Hematopoietic multipotent progenitor cell treated with erythropoietin and hydrocortisone succinate and interleukin-3 and kit ligand, for 17 days (in vitro differentiated cells): Measurements from ENCODE around the gene PTK6.
"Not testable (repeated sequence)": the region's sequence is repeated elsewhere in the genome, so short reads cannot be mapped to it uniquely, and the experiment has no call there.

Experiments
- DNase-seq: peaks from one replicate; pipeline ENCODE4 v3.0.0-alpha.2; 2015; ENCODE audit warnings: low spot score

The PTK6 gene

GRCh38 chr20:63529861-63530787, 7.1 kb downstream of the PTK6 start:
- DNase-seq = no peak

GRCh38 chr20:63529180-63529860, 7.9 kb downstream of the PTK6 start:
- DNase-seq = no peak

GRCh38 chr20:63527184-63527583, 10.0 kb downstream of the PTK6 start:
- DNase-seq = no peak

- DNase-seq = no peak
Observed at GRCh38 chr20:63525971-63526370, 11.2 kb downstream of the PTK6 start.

GRCh38 chr20:63525185-63525584, 12.0 kb downstream of the PTK6 start:
- no peak for DNase-seq

GRCh38 chr20:63522981-63523611, 14.1 kb downstream of the PTK6 start:
- no peak for DNase-seq

- no peak for DNase-seq
Observed at GRCh38 chr20:63522091-63522868, 14.9 kb downstream of the PTK6 start.

GRCh38 chr20:63521602-63522001, 15.6 kb downstream of the PTK6 start:
- no peak for DNase-seq

- peak; percentile 65 for DNase-seq
Observed at GRCh38 chr20:63520934-63521601, 16.1 kb downstream of the PTK6 start.

GRCh38 chr20:63520504-63520933, 16.7 kb downstream of the PTK6 start, which contains the start of gene PPDPF:
Gene PPDPF, plus strand, starts transcription at chr20:63520765. Its CDS starts 544 bp downstream, at chr20:63521309.
- peak; percentile 86 for DNase-seq

GRCh38 chr20:63519668-63520503, 17.3 kb downstream of the PTK6 start:
- no peak for DNase-seq

- no peak for DNase-seq
Observed at GRCh38 chr20:63518946-63519667, 18.1 kb downstream of the PTK6 start.

GRCh38 chr20:63518351-63518861, 18.8 kb downstream of the PTK6 start:
- no peak for DNase-seq

- no peak for DNase-seq
Observed at GRCh38 chr20:63517376-63518309, 19.5 kb downstream of the PTK6 start.

- DNase-seq = not testable (repeated sequence)
Observed at GRCh38 chr20:63514520-63514919, 22.7 kb downstream of the PTK6 start.

GRCh38 chr20:63513207-63513606, 24.0 kb downstream of the PTK6 start:
- no peak for DNase-seq

GRCh38 chr20:63509088-63509564, 28.1 kb downstream of the PTK6 start:
- no peak for DNase-seq
